Amniotic epithelial cell (primary cell): ENCODE results near the gene SKIC8.
"Not testable (repeated sequence)": the region's sequence is repeated elsewhere in the genome, so short reads cannot be mapped to it uniquely, and the experiment has no call there.

Experiments used
- DNase-seq: peaks from one replicate; pipeline ENCODE4 v3.0.0-alpha.2; 2010; ENCODE audit warnings: low read depth

SKIC8 gene

DNA sequence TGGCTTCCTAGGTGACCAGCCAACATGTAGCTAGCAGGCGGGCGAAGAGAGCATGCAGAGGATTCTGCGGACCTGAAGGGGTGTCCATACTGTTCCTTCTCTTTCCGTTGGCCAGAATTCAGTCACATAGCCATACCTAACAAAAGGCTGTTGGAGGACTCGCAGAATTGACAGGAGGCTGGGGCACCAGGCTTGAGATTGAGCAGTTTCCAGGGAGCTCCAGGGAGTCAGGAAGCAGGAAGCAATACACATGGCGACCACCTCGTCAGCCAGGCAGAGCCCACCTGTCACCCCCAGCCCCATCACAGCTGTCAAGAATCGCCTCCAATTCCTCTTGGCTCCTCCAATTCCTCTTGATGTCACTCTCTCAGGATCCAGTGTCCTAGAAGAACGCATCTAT is 48.3 kb downstream of the SKIC8 start:
- no peak for DNase-seq

DNA sequence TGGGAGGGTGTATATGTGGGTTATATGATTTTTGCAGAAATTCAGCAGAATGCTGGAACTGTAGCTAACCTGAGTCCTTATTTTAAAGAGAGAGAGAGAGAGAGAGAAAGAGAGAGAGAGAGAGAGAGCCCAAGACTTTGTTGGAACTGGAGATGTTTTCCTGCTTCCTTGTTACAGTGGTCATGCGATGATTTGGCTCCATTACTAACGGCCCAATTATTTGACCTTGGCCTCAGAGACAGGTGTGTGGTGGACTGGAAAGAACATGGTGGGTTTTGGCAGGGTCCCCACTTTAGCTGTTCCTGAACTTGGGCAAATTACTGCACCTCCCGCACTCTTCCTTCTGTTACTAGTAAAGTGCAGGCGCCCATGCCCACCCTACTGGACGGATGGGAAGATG is 50.3 kb downstream of the SKIC8 start:
- DNase-seq: no peak

DNA sequence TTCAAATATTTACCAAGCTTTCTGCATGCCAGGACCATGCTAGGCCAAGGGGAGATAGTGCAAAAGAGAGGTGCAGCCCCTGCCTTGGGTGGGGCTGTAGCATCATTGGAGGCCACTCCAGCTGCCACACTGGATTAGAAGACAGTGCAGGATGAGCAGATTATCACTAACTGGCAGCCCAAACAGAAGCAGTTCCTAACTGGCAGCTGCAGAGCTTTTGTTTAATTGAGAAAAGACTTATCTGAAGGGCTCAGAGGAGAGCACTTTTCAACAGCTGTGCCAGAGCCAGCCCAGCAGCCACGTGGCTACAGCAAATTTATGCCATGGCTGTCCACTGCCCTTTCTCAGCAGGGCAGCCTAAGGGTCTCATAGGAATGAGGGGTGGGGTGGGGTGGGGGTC is 51.5 kb downstream of the SKIC8 start:
- no peak for DNase-seq

GRCh38 chr15:78245976-78246620 is 53.3 kb downstream of the SKIC8 start:
- DNase-seq: not testable (repeated sequence)

DNA sequence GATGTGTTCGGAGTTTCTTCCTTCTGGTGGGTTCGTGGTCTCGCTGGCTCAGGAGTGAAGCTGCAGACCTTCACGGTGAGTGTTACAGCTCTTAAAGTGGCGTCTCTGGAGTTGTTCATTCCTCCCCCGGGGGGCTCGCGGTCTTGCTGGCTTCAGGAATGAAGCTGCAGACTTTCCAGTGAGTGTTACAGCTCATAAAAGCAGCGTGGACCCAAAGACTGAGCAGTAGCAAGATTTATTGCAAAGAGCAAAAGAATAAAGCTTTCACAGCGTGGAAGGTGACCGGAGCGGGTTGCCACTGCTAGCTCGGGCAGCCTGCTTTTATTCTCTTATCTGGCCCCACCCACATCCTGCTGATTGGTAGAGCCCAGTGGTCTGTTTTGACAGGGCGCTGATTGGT is 54.0 kb downstream of the SKIC8 start:
- DNase-seq: not testable (repeated sequence)

GRCh38 chr15:78244893-78245292 is 54.5 kb downstream of the SKIC8 start:
- DNase-seq: no peak

- peak; percentile 43 for DNase-seq
Measured at GRCh38 chr15:78244101-78244500, 55.3 kb downstream of the SKIC8 start.

- no peak for DNase-seq
Measured at GRCh38 chr15:78243491-78243941, 55.9 kb downstream of the SKIC8 start.

- DNase-seq: no peak
Measured at GRCh38 chr15:78243058-78243457, 56.4 kb downstream of the SKIC8 start.

DNA sequence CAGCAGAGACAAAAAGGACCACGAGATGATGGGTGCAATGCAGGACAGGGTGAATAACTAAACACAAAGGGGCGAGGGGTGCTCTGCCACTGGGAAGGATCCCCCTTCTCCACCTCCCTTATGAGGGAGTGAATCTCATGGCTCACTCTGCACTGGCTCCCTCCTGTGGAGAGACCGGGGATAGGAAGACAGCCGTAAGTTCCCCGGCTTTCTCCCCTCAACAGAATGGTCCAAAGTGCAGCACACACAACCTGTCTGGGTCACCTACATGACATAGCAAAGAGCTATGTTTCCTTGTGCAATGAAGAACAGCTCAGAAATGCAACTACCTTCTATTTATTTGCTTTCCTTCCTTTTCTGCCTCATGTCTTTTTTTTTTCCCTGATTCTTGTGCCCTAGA is 57.3 kb downstream of the SKIC8 start:
- no peak for DNase-seq

DNA sequence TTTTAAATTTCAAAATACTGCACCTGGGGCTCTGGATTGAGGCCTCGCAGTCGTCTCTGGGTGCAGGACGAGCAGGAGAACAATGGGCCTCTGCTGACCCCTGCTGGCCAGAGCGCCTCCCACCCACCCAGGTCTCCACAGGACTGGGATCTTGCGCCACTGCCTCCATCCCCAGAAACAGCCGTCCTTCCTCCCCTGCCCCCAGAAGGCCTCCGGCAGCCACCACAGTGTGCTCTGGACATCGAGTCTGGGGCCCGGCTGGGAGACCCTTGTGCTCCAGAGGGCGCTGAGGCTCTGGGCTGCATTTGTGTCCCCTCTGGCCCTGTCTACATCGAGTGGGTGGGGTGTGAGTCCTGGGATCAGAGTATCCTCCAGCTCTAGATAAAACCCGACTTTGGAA is 58.4 kb downstream of the SKIC8 start:
- peak; percentile 55 for DNase-seq

DNA sequence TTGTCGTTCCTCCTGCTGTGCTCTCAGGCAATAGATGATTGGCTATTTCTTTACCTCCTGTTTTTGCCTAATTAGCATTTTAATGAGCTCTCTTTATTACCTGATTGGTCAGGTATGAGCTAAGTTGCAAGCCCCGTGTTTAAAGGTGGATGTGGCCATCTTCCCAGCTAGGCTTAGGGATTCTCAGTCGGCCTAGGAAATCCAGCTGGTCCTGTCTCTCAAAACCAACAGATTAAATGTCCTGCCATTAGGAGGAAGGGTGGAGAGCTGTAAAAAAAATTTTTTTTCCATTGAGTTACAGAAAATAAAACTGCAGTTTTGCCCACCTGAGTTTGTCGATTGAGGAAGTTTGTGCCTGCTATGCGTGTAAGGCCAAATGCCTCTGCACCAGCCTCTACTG is 59.6 kb downstream of the SKIC8 start:
- DNase-seq: no peak

DNA sequence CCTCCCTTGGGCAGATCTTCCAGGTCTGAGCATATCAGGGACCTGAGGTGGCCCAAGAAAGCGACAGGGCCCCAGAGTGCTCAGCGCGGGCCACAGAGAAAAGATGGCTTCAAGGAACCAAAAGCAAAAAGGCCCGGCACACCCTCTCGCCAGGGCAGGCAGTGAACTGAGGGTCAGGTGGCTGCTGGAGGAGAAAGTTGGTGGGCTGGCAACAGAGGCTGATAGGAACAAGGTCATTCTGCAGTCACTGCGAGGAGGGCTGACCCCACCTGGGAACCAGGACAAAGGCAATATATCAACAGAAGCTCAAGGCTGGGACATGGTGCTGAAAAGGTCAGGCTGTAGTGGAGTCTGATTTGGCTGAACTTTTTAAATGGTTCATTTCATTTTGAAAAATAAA is 62.3 kb downstream of the SKIC8 start:
- DNase-seq: no peak

GRCh38 chr15:78236491-78236890 is 62.9 kb downstream of the SKIC8 start:
- DNase-seq: no peak

DNA sequence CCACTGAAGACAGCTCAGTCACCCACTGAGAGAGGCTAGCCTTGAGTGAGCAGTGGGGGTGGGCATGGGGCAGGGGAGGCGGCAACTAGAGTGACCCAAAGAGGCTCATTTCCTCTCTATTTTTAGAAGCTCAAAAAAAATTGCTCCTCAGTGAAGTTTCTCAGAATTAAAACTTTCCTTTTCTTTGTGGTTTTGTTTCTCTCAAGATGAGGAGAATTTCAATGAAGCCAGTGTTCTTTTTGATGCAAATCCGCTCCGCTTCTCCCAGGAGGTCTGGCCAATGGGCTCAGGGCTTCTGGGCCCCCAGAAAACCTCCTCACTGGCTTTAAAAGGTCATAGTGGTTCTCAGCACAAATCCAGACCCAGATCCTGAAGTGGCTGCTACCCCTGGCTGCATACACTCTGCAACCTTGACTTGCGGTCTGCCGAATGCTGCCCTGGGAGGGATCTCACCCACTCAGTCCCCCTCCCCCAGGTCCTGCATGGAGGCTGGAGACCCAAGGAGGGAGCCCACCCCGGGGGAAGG is 64.8 kb downstream of the SKIC8 start, which contains the start of gene ACSBG1:
Gene ACSBG1 (minus strand): TSS at position 51 of the 526 bp plus-strand sequence. CDS start 64 bp downstream, outside the sequence.
- no peak for DNase-seq

DNA sequence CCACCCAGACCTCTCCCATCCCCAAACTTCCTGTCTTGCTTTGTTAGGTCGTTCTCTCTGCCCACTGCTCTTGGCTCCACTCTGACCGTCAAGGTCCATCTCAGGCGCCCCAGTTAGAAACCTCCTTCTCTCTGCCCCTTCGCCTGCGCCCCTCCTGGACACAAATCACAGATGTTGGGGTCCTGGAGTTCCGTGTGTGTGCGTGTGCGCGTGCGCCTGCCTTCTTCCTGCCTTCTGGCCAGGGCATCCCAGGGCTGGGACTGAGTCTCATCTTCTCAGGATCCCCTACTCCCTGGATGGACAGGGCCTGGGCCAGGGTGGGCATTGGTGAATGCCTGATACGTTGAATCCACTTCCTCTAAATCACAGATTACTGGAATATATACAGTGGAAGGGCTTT is 65.9 kb downstream of the SKIC8 start:
- no peak for DNase-seq
